Mucosa of descending colon (tissue), 3 donors: ENCODE measurements around the gene TUT1. TPM values are rescaled to one million over a fixed set of nuclear protein-coding genes. Genes with fewer than 3 reads are reported as not detected.

Source experiments
- ATAC-seq: fragments of 200-7000 bp; cut with Tn5 transposase; one replicate; pipeline ENCODE4 v1.9.1; 2020; ENCODE audit warnings: mild to moderate bottlenecking, moderate library complexity
- DNase-seq, 3 donors: peaks; one replicate each; pipeline ENCODE4 v3.0.0-alpha.2; 2020
- H3K36me3 ChIP-seq: fragments of 200-600 bp; one replicate; pipeline ENCODE4 v1.8.0; 2021; ENCODE audit warnings: low read depth, mild to moderate bottlenecking
- H3K4me1 ChIP-seq: fragments of 200-600 bp; one replicate; pipeline ENCODE4 v1.8.0; 2021; ENCODE audit warnings: low read depth, mild to moderate bottlenecking
- H3K4me3 ChIP-seq: fragments of 200-600 bp; one replicate; pipeline ENCODE4 v1.8.0; 2021; ENCODE audit warnings: mild to moderate bottlenecking
- H3K9me3 ChIP-seq: fragments of 200-600 bp; one replicate; pipeline ENCODE4 v1.8.0; 2021; ENCODE audit warnings: mild to moderate bottlenecking
- intact Hi-C, 2 donors: fragments of 100-400 bp; cut with DNase I in 1 of 2; cut with micrococcal nuclease in 1 of 2; formaldehyde crosslinking; loops; one replicate each; pipeline versions ENCODE4 v1.11.0 to v1.11.1; 2022; cut with DNase I, micrococcal nuclease
- total RNA-seq, 3 donors: library from RNA; stranded (reverse); fragmentation: NEBNext Ultra II Directional in 2 of 3; extraction: Animal tissue kit (Norgen Biotek cat#: 25700) in 2 of 3; gene quantifications; one replicate each; pipeline versions ENCODE4 v1.2.1 to v1.2.4, GENCODE V29; 2021 to 2023
- TF ChIP-seq, protein P1 (sequence below): fragments of 200-600 bp; IDR thresholded peaks from one replicate; pipeline ENCODE4 v1.8.0; 2022; ENCODE audit warnings: antibody characterized with exemption, mild to moderate bottlenecking
- donor health status: DM: no; HTN: no; CAD: no; lungs with moderate emphysema.
- donor health status: DM: no; HTN: no; CAD: no.
- donor health status: DM: no; HTN: yes; CAD: no.

The TUT1 gene
- total RNA-seq, 3 donors from 2014 or later, result 11.9 to 19.8 (median 13.3) TPM

DNA sequence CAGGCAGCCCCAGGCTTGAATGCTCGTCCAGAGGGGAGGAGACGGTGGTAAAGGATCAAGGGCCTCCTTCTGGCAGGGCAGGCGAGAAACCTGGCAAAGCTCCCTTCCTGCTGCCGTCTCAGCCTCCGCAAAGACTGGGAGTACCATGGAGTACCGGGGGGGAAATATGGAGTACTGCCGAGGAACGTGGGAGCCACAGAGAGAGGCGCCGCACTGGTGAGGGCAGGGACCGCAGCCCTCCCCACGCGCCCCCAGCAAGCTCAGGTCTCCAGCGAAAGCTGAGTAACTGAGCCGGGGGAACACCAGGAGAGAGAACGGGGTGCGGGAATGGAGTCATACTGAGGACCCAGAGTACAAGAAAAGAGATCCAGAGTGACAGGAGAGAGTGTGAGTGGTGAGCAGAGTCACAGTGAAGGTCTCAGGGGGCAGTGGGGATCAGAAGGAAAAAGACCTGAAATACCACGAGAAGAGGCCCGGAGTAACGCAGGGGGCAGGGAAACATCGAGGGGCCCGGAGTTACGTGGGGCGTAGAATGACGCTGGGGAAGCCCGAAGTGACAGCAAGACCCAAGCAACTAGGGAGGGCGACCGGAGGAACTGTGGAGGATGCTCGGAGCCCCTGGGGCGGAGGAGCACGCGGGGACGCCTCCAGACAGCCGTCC is 20.5 kb upstream of the TUT1 start:
- H3K4me3 ChIP-seq, result peak overlapping the region; percentile 68
- peaks cover 14% of the 10 kb centered on the region for H3K4me1 ChIP-seq
- no peaks in the 10 kb centered on the region for H3K9me3 ChIP-seq
- intact Hi-C loops, result no loop called here
- no peaks in the 10 kb centered on the region for H3K36me3 ChIP-seq
- DNase-seq, result peak; percentile 51 to 69 (median 66)
- TF ChIP-seq, protein P1, sequence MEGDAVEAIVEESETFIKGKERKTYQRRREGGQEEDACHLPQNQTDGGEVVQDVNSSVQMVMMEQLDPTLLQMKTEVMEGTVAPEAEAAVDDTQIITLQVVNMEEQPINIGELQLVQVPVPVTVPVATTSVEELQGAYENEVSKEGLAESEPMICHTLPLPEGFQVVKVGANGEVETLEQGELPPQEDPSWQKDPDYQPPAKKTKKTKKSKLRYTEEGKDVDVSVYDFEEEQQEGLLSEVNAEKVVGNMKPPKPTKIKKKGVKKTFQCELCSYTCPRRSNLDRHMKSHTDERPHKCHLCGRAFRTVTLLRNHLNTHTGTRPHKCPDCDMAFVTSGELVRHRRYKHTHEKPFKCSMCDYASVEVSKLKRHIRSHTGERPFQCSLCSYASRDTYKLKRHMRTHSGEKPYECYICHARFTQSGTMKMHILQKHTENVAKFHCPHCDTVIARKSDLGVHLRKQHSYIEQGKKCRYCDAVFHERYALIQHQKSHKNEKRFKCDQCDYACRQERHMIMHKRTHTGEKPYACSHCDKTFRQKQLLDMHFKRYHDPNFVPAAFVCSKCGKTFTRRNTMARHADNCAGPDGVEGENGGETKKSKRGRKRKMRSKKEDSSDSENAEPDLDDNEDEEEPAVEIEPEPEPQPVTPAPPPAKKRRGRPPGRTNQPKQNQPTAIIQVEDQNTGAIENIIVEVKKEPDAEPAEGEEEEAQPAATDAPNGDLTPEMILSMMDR, result no peak
- ATAC-seq, result peak; percentile 19

DNA sequence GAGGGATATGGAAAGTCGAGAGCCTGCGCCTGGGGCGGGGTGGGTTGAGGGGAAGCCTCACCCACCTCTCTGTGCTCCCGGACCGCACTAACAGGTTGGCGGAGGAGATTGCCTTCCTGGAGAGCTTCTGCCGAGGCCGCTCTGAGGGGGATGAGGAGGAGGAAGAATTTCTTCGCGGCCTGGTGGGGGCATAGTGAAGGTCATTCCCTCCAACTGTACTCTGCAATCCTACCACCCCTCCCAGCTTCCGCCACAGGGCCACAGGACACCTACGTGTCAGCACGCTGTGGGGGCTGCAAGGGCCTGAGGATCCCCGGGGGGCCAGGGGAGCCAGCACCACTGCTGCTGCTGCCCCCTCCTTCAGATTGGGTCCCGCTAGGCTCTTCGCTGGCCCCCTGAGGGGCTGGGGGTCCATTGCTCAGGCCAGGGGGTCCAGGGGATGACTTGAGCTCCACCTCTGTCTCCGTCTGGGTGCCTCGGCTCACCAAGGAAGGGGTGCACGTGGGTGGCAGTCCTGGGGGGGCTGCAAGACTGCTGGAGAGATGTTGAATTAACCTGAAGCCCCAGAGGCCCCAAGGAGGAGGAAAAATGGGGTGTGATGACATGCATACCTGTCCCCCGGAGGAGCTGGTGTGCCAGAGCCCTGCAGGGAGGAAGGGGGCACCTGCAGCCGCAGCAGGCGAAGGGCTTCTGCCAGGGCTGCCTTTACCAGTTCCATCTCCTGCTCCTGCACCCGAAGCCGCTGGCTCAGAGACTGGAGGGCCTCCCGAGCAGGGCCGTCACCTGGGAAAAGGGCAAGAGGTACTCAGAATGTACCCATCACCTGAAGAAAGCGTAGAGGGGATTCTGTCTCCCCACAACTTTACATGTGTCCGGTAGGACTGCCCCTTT is 19.7 kb upstream of the TUT1 start:
- ATAC-seq (no peak), DNase-seq (peak in 1 of 3 donors; percentile 52)
- H3K36me3 ChIP-seq, result no peaks in the 10 kb centered on the region
- TF ChIP-seq, protein P1, result no peak
- peaks cover 14% of the 10 kb centered on the region for H3K4me1 ChIP-seq
- H3K4me3 ChIP-seq, result no peak overlapping the region
- intact Hi-C loops, result no loop called here
- H3K9me3 ChIP-seq, result no peaks in the 10 kb centered on the region

DNA sequence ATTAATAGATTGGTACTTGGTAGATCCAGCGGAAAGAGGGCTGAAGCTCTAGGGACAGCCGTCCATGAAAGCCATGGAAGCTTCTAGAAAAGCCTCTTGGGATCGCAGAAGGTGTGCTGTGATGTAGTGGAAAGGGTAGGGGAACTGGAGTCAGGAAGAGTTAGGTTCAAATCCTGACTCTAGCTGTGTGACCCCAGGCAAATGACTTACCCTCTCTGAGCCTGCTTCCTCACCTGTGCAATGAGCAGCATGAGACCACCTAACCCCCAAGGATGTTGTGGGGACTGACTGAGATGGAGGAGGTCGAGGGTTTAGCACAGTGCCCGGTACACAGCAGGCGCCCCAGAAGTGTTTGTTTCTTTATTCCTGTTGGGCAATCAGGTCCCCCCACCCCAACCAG is 19.1 kb upstream of the TUT1 start:
- no peak for DNase-seq
- intact Hi-C loops, result no loop called here
- TF ChIP-seq, protein P1, result no peak
- Histone ChIP-seq H3K9me3 (no peaks in the 10 kb centered on the region), H3K4me3 (no peak overlapping the region), H3K36me3 (no peaks in the 10 kb centered on the region), H3K4me1 (peaks cover 14% of the 10 kb centered on the region)
- ATAC-seq, result no peak

DNA sequence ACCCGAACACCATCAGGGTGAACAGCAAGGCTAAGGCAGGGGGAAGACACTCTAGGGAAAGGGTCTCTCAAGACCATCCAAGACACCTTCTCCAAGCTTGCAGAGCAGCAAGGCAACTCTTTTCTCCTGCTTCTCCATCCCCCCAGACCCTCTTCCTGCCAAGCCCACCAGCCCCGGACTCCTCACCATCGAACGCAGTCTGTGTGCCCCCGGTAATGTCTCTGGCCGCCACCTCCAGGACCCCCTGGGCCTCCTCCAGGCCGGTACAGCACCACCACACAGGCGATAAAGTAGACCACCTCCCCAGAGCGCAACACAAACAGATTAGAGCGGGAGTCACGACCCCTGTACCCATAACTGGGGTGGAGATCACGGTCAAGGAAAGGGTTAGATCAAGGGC is 17.5 kb upstream of the TUT1 start:
- TF ChIP-seq, protein P1, result no peak
- Histone ChIP-seq H3K4me1 (peaks cover 14% of the 10 kb centered on the region), H3K36me3 (no peaks in the 10 kb centered on the region), H3K9me3 (no peaks in the 10 kb centered on the region), H3K4me3 (no peak overlapping the region)
- no peak for ATAC-seq
- intact Hi-C loops, result no loop called here
- DNase-seq, result no peak

DNA sequence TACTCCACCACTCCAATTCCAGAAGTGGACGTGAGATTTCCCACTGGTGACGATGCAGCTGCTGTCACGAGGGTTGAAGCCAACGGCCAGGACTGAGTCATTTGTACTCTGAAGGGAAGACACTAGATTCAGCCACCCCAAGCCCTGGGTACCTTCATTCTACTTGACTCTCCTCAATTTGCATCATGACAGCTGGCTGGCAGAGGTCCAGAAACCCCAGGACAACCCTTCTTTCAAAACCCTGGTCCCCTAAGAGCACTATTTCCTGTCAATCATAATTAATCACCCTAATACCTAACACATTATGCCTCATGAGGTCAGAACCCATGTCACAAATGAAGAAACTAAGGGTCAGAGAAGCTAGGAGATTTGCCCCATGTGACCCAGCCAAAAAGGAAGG is 16.4 kb upstream of the TUT1 start:
- intact Hi-C loops, result no loop called here
- ATAC-seq, result no peak
- DNase-seq, result no peak
- TF ChIP-seq, protein P1, result no peak
- H3K36me3 ChIP-seq, result no peaks in the 10 kb centered on the region
- no peak overlapping the region for H3K4me3 ChIP-seq
- no peaks in the 10 kb centered on the region for H3K9me3 ChIP-seq
- H3K4me1 ChIP-seq, result peaks cover 18% of the 10 kb centered on the region
